Measurements from ENCODE around the gene SMAD7.

DNA sequence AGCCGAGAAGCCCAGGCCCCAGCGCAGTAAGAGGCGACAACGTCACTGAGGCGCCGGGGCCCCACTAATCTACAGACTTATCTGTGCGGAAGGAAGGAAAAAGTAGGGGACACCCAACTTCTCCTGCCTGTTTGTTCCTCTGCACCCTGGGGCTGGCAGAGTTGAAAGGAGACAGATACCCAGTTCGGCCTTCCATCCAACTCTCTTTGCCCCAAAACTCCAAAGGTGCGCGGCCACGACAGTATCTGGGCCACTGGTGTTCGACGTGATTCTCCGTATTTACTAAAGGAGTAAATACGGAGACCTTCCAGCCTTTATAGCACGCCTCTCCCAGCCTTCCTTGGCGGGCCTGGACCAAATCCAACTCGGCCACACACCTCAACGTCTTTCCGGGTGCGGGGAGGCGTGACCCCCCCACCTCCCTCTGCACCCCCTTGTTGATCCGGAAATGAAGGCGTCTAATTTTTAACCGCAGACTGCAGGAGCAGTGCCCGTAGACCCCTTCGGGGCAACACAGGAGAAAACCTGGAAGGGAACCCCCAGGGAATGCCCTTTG lies 1.6 kb downstream of the SMAD7 start:
- TF ChIP-seq, protein P1, sequence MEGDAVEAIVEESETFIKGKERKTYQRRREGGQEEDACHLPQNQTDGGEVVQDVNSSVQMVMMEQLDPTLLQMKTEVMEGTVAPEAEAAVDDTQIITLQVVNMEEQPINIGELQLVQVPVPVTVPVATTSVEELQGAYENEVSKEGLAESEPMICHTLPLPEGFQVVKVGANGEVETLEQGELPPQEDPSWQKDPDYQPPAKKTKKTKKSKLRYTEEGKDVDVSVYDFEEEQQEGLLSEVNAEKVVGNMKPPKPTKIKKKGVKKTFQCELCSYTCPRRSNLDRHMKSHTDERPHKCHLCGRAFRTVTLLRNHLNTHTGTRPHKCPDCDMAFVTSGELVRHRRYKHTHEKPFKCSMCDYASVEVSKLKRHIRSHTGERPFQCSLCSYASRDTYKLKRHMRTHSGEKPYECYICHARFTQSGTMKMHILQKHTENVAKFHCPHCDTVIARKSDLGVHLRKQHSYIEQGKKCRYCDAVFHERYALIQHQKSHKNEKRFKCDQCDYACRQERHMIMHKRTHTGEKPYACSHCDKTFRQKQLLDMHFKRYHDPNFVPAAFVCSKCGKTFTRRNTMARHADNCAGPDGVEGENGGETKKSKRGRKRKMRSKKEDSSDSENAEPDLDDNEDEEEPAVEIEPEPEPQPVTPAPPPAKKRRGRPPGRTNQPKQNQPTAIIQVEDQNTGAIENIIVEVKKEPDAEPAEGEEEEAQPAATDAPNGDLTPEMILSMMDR (conservative IDR thresholded peaks at IDR 0.05; ENCODE audit: low read depth in 2 of 2), result no peak
- TF ChIP-seq EZH2 (IDR thresholded peaks at IDR 0.05; ENCODE audit: low read depth, unreplicated experiment) (no peak), POLR2AphosphoS5 (IDR thresholded peaks at IDR 0.05; ENCODE audit: low read depth) (no peak), EZH2phosphoT487 (IDR thresholded peaks at IDR 0.05; ENCODE audit: unreplicated experiment) (no peak), CREB1 (CRISPR knock-in tag; IDR thresholded peaks at IDR 0.05; ENCODE audit: low read depth) (no peak), ZNF114 (CRISPR knock-in tag; IDR thresholded peaks at IDR 0.05) (no peak), JUNB (IDR thresholded peaks at IDR 0.05; ENCODE audit: unreplicated experiment) (no peak), STAT1 (IDR thresholded peaks at IDR 0.05; ENCODE audit: unreplicated experiment) (no peak)
- TF ChIP-seq, protein P2, sequence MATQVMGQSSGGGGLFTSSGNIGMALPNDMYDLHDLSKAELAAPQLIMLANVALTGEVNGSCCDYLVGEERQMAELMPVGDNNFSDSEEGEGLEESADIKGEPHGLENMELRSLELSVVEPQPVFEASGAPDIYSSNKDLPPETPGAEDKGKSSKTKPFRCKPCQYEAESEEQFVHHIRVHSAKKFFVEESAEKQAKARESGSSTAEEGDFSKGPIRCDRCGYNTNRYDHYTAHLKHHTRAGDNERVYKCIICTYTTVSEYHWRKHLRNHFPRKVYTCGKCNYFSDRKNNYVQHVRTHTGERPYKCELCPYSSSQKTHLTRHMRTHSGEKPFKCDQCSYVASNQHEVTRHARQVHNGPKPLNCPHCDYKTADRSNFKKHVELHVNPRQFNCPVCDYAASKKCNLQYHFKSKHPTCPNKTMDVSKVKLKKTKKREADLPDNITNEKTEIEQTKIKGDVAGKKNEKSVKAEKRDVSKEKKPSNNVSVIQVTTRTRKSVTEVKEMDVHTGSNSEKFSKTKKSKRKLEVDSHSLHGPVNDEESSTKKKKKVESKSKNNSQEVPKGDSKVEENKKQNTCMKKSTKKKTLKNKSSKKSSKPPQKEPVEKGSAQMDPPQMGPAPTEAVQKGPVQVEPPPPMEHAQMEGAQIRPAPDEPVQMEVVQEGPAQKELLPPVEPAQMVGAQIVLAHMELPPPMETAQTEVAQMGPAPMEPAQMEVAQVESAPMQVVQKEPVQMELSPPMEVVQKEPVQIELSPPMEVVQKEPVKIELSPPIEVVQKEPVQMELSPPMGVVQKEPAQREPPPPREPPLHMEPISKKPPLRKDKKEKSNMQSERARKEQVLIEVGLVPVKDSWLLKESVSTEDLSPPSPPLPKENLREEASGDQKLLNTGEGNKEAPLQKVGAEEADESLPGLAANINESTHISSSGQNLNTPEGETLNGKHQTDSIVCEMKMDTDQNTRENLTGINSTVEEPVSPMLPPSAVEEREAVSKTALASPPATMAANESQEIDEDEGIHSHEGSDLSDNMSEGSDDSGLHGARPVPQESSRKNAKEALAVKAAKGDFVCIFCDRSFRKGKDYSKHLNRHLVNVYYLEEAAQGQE (IDR thresholded peaks at IDR 0.05; ENCODE audit: unreplicated experiment), result no peak
- TF ChIP-seq, protein P3, sequence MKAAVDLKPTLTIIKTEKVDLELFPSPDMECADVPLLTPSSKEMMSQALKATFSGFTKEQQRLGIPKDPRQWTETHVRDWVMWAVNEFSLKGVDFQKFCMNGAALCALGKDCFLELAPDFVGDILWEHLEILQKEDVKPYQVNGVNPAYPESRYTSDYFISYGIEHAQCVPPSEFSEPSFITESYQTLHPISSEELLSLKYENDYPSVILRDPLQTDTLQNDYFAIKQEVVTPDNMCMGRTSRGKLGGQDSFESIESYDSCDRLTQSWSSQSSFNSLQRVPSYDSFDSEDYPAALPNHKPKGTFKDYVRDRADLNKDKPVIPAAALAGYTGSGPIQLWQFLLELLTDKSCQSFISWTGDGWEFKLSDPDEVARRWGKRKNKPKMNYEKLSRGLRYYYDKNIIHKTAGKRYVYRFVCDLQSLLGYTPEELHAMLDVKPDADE (IDR thresholded peaks at IDR 0.05), result no peak
